Esophagus squamous epithelium (tissue), 5 donors: ENCODE measurements around the gene HERC2. TPM values are rescaled to one million over a fixed set of nuclear protein-coding genes. Genes with fewer than 3 reads are reported as not detected.
"Not testable (repeated sequence)": the region's sequence is repeated elsewhere in the genome, so short reads cannot be mapped to it uniquely, and the experiment has no call there.

Experiments
- DNase-seq: peaks from one replicate; lab custom pipeline; 2025; lab: John Stamatoyannopoulos, UW
- H3K27ac ChIP-seq, 4 donors: fragments of 200-600 bp; sonication (generic); one replicate each; pipeline ENCODE4 v1.5.1; 2016 to 2019; ENCODE audit warnings: mild to moderate bottlenecking in 1 of 4
- H3K27me3 ChIP-seq, 4 donors: fragments of 200-600 bp; sonication (generic); 1 replicate in 3 of 4; 2 replicates in 1 of 4; pipeline versions ENCODE4 v1.5.1 to v1.6.0; 2017 to 2021; ENCODE audit warnings: antibody characterized with exemption in 1 of 4
- H3K36me3 ChIP-seq, 3 donors: fragments of 200-600 bp; sonication (generic); one replicate each; pipeline ENCODE4 v1.5.1; 2016 to 2019
- H3K4me1 ChIP-seq, 3 donors: fragments of 200-600 bp; sonication (generic); one replicate each; pipeline ENCODE4 v1.5.1; 2017 to 2019
- H3K4me3 ChIP-seq, 4 donors: fragments of 200-600 bp; sonication (generic); 1 replicate in 3 of 4; 2 replicates in 1 of 4; pipeline ENCODE4 v1.5.1; 2016 to 2019; ENCODE audit warnings: mild to moderate bottlenecking in 2 of 4, moderate library complexity in 1 of 4
- H3K9me3 ChIP-seq, 3 donors: fragments of 200-600 bp; sonication (generic); one replicate each; pipeline ENCODE4 v1.5.1; 2016 to 2019
- WGBS, 2 donors: methylation state at CpG; one replicate each; pipeline ENCODE4 v1.1.5; 2018; 5-methylcytosine and 5-hydroxymethylcytosine counted together
- intact Hi-C: fragments of 100-400 bp; cut with DNase I; formaldehyde crosslinking; loops from one replicate; pipeline ENCODE4 v1.15.0; 2022
- total RNA-seq, 4 donors: library from RNA; depleted of rRNA; stranded (reverse); fragments of >200 nt; gene quantifications; one replicate each; pipeline ENCODE4 v1.1.0, GENCODE V29; 2016
- donor health status: DM: yes; HTN: yes; CAD: no.

Gene HERC2
- 10 to 100 TPM; 32.2 to 45.0 (median 39.2) TPM for total RNA-seq

- peak within 1 kb of the TSS in 3 of 4 donors; percentile 39 to 59 (median 44) for H3K4me3 ChIP-seq
- H3K9me3 ChIP-seq, intact Hi-C loops, H3K27me3 ChIP-seq, DNase-seq, H3K4me1 ChIP-seq: not testable (repeated sequence)
- H3K36me3 ChIP-seq = peaks cover 0 to 14% (median 0%) of the 10 kb centered on the region in 3 donors
- peak within 1 kb of the TSS in 3 of 4 donors; percentile 50 to 67 (median 52) for H3K27ac ChIP-seq
- no CpG with 5 or more reads among the region's 52 CpGs for WGBS, 2 donors
These were observed at the start of gene HERC2 for GRCh38 chr15:28322129-28322588. HERC2 (minus strand) TSS chr15:28322179; CDS start chr15:28321433, 746 bp downstream.

GRCh38 chr15:28365502-28365901, 43.5 kb upstream of the HERC2 start:
- intact Hi-C loops, H3K27ac ChIP-seq, H3K4me1 ChIP-seq, H3K36me3 ChIP-seq, H3K4me3 ChIP-seq, H3K9me3 ChIP-seq, DNase-seq, H3K27me3 ChIP-seq: not testable (repeated sequence)
- no CpG with 5 or more reads among the region's 17 CpGs for WGBS, 2 donors

GRCh38 chr15:28357984-28358383, 36.0 kb upstream of the HERC2 start, which contains the start of gene GOLGA6L24:
GOLGA6L24 (minus strand) TSS chr15:28358084; CDS start chr15:28358023, 61 bp downstream.
- H3K27ac ChIP-seq, intact Hi-C loops, H3K9me3 ChIP-seq, H3K36me3 ChIP-seq, H3K27me3 ChIP-seq, DNase-seq, H3K4me1 ChIP-seq, H3K4me3 ChIP-seq: not testable (repeated sequence)
- WGBS, 2 donors = no CpG with 5 or more reads among the region's 7 CpGs

- DNase-seq, H3K4me1 ChIP-seq, H3K9me3 ChIP-seq, H3K27me3 ChIP-seq, intact Hi-C loops: not testable (repeated sequence)
- Histone ChIP-seq H3K27ac (peak overlapping the region in 3 of 4 donors; percentile 50 to 67 (median 52)), H3K36me3 (peaks cover 0 to 20% (median 0%) of the 10 kb centered on the region in 3 donors), H3K4me3 (peak overlapping the region in 3 of 4 donors; percentile 39 to 59 (median 44))
- WGBS, 2 donors = 0 to 2% methylated on average over 2 to 6 of the region's 39 CpGs
These were observed 461 bp downstream of the HERC2 start for GRCh38 chr15:28321358-28322078.

- 89 to 95% methylated on average over 1 of the region's 1 CpG for WGBS, 2 donors
These were observed 2.3 kb downstream of the HERC2 start for GRCh38 chr15:28319725-28320124.

GRCh38 chr15:28318828-28319227, 3.2 kb downstream of the HERC2 start:
- intact Hi-C loops, H3K27ac ChIP-seq, H3K4me3 ChIP-seq, H3K9me3 ChIP-seq, H3K4me1 ChIP-seq, DNase-seq, H3K27me3 ChIP-seq: not testable (repeated sequence)
- no CpG with 5 or more reads among the region's 3 CpGs for WGBS, 2 donors
- peaks cover 0 to 40% (median 0%) of the 10 kb centered on the region in 3 donors for H3K36me3 ChIP-seq

More at GRCh38 chr15:28319725-28320124, 2.3 kb downstream of the HERC2 start:
- H3K9me3 ChIP-seq, DNase-seq, H3K27me3 ChIP-seq, intact Hi-C loops, H3K27ac ChIP-seq, H3K4me3 ChIP-seq, H3K4me1 ChIP-seq: not testable (repeated sequence)
- peaks cover 0 to 34% (median 0%) of the 10 kb centered on the region in 3 donors for H3K36me3 ChIP-seq

- DNase-seq, H3K9me3 ChIP-seq, intact Hi-C loops, H3K4me1 ChIP-seq, H3K27me3 ChIP-seq, H3K4me3 ChIP-seq, H3K27ac ChIP-seq: not testable (repeated sequence)
- WGBS, 2 donors = 88 to 95% methylated on average over 11 to 13 of the region's 13 CpGs
- H3K36me3 ChIP-seq = peaks cover 0 to 44% (median 0%) of the 10 kb centered on the region in 3 donors
These were observed 3.9 kb downstream of the HERC2 start for GRCh38 chr15:28318122-28318521.

GRCh38 chr15:28316958-28317357, 5.0 kb downstream of the HERC2 start:
- H3K4me3 ChIP-seq, H3K4me1 ChIP-seq, intact Hi-C loops, H3K27me3 ChIP-seq, H3K27ac ChIP-seq, H3K9me3 ChIP-seq, DNase-seq: not testable (repeated sequence)
- WGBS, 2 donors = 95 to 96% methylated on average over 7 of the region's 7 CpGs
- peaks cover 0 to 44% (median 0%) of the 10 kb centered on the region in 3 donors for H3K36me3 ChIP-seq

GRCh38 chr15:28310454-28310853, 11.5 kb downstream of the HERC2 start:
- 78 to 88% methylated on average over 6 to 8 of the region's 11 CpGs for WGBS, 2 donors
- intact Hi-C loops, H3K9me3 ChIP-seq, H3K27ac ChIP-seq, H3K4me3 ChIP-seq, H3K4me1 ChIP-seq, DNase-seq, H3K27me3 ChIP-seq: not testable (repeated sequence)
- H3K36me3 ChIP-seq = peaks cover 0 to 47% (median 0%) of the 10 kb centered on the region in 3 donors

GRCh38 chr15:28308718-28309117, 13.3 kb downstream of the HERC2 start:
- H3K4me3 ChIP-seq, DNase-seq, H3K27ac ChIP-seq, H3K4me1 ChIP-seq, H3K27me3 ChIP-seq, H3K9me3 ChIP-seq, intact Hi-C loops: not testable (repeated sequence)
- 94 to 98% methylated on average over 5 of the region's 5 CpGs for WGBS, 2 donors
- peaks cover 0 to 32% (median 0%) of the 10 kb centered on the region in 3 donors for H3K36me3 ChIP-seq

- H3K27me3 ChIP-seq, H3K4me1 ChIP-seq, DNase-seq, intact Hi-C loops, H3K27ac ChIP-seq, H3K4me3 ChIP-seq, H3K9me3 ChIP-seq: not testable (repeated sequence)
- H3K36me3 ChIP-seq = peaks cover 0 to 20% (median 0%) of the 10 kb centered on the region in 3 donors
- WGBS, 2 donors = 100% methylated on average over 1 to 2 of the region's 2 CpGs
These were observed 16.3 kb downstream of the HERC2 start for GRCh38 chr15:28305700-28306099.

- H3K9me3 ChIP-seq, intact Hi-C loops, DNase-seq, H3K4me3 ChIP-seq, H3K27ac ChIP-seq, H3K4me1 ChIP-seq, H3K27me3 ChIP-seq: not testable (repeated sequence)
- peaks cover 0 to 25% (median 0%) of the 10 kb centered on the region in 3 donors for H3K36me3 ChIP-seq
- WGBS, 2 donors = 87 to 96% methylated on average over 3 of the region's 3 CpGs
These were observed 24.5 kb downstream of the HERC2 start for GRCh38 chr15:28297434-28297833.

GRCh38 chr15:28296814-28297213, 25.2 kb downstream of the HERC2 start:
- peaks cover 0 to 32% (median 0%) of the 10 kb centered on the region in 3 donors for H3K36me3 ChIP-seq
- H3K27me3 ChIP-seq, H3K4me3 ChIP-seq, intact Hi-C loops, H3K4me1 ChIP-seq, DNase-seq, H3K27ac ChIP-seq, H3K9me3 ChIP-seq: not testable (repeated sequence)
- WGBS, 2 donors = no CpG with 5 or more reads among the region's 4 CpGs
